Heart left ventricle (tissue), 16 donors: ENCODE results near the gene CDH8. TPM values are rescaled to one million over a fixed set of nuclear protein-coding genes. Genes with fewer than 3 reads are reported as not detected.

Experiments used
- ATAC-seq, 4 donors: fragments of 200-7000 bp; cut with Tn5 transposase; one replicate each; pipeline ENCODE4 v1.9.1; 2020 to 2022; ENCODE audit warnings: moderate library complexity in 4 of 4, mild to moderate bottlenecking in 3 of 4, moderate number of reproducible peaks in 1 of 4
- DNase-seq, 5 donors: peaks; one replicate each; pipeline ENCODE4 v3.0.0-alpha.2; 2020
- H3K27ac ChIP-seq, 12 donors: fragments of 200-600 bp; sonication (generic) in 4 of 12; one replicate each; pipeline versions ENCODE4 v1.5.0 to v1.8.0; 2016 to 2022; ENCODE audit warnings: mild to moderate bottlenecking in 2 of 12
- H3K27me3 ChIP-seq, 9 donors: fragments of 200-600 bp; sonication (generic) in 2 of 9; one replicate each; pipeline versions ENCODE4 v1.5.1 to v1.8.0; 2016 to 2022; ENCODE audit warnings: mild to moderate bottlenecking in 3 of 9
- H3K36me3 ChIP-seq, 9 donors: fragments of 200-600 bp; sonication (generic) in 2 of 9; one replicate each; pipeline versions ENCODE4 v1.5.0 to v1.8.0; 2018 to 2022; ENCODE audit warnings: mild to moderate bottlenecking in 2 of 9
- H3K4me1 ChIP-seq, 12 donors: fragments of 200-600 bp; sonication (generic) in 4 of 12; one replicate each; pipeline versions ENCODE4 v1.5.0 to v1.8.0; 2016 to 2022; ENCODE audit warnings: mild to moderate bottlenecking in 3 of 12
- H3K4me3 ChIP-seq, 12 donors: fragments of 200-600 bp; sonication (generic) in 4 of 12; one replicate each; pipeline versions ENCODE4 v1.5.0 to v1.8.0; 2017 to 2022; ENCODE audit warnings: mild to moderate bottlenecking in 9 of 12, moderate library complexity in 4 of 12
- H3K9me3 ChIP-seq, 12 donors: fragments of 200-600 bp; sonication (generic) in 4 of 12; one replicate each; pipeline versions ENCODE4 v1.5.0 to v1.8.0; 2016 to 2022; ENCODE audit warnings: mild to moderate bottlenecking in 1 of 12
- POLR2A ChIP-seq, 2 donors: fragments of 450-650 bp; IDR thresholded peaks; one replicate each; pipeline ENCODE4 v1.6.1; 2017; ENCODE audit warnings: antibody characterized with exemption in 2 of 2, mild to moderate bottlenecking in 2 of 2, moderate library complexity in 2 of 2
- WGBS, 4 donors: extraction: QIAGEN DNeasy Blood & Tissue Kit in 2 of 4; methylation state at CpG; one replicate each; pipeline versions ENCODE4 v1.1.5 to v1.1.7; 2013 to 2018; 5-methylcytosine and 5-hydroxymethylcytosine counted together
- intact Hi-C, 10 donors: fragments of 100-400 bp; cut with DNase I; formaldehyde crosslinking; loops; one replicate each; pipeline versions ENCODE4 v1.11.1 to v1.14.2; 2022
- polyA plus RNA-seq, 2 donors: library from polyadenylated mRNA; stranded (reverse); fragments of 200-250 nt; gene quantifications; one replicate each; pipeline ENCODE4 v1.2.3, GENCODE V29; 2013
- total RNA-seq, 9 donors: library from RNA; depleted of rRNA in 2 of 9; stranded (reverse); fragments of >200 nt in 2 of 9; fragmentation: NEBNext Ultra II Directional in 3 of 9; extraction: Animal tissue kit (Norgen Biotek cat#: 25700) in 3 of 9; gene quantifications; one replicate each; pipeline versions ENCODE4 v1.1.0 to v1.2.4, GENCODE V29; 2016 to 2023
- TF ChIP-seq, protein P1 (sequence below), 12 donors: fragments of 200-600 bp; sonication (generic) in 4 of 12; IDR thresholded peaks; one replicate each; pipeline versions ENCODE4 v1.5.0 to v1.8.0; 2018 to 2022; ENCODE audit warnings: antibody characterized with exemption in 12 of 12, mild to moderate bottlenecking in 5 of 12
- donor health status: ischemic (EF 13 %, LVEDD 7.1; RV severe dilation, severe dysfunction).
- donor health status: healthy with polysubstance abuse.
- donor health status: DM: no; HTN: yes; CAD: no.
- donor health status: DM: no; HTN: no; CAD: no.
- donor health status: ischemic (EF 25% LVEDD 6.9; RV normal size, moderate dysfunction).
- donor health status: ischemic (EF 25% LVEDD 5.7; RV mildly dilated, moderate dysfunction).
- donor health status: healthy.
- donor health status: DM: yes; HTN: yes; CAD: no.
- donor health status: ischemic (EF 35%, LVEDD 5.7; RV mildly dilated, moderate dysfunction).
- donor health status: nonischemic (EF 11% LVEDD 7.7; RV severe dilation, severe dysfunction).
- donor health status: DM: yes; HTN: yes; CAD: no.
- donor health status: PGD.
- donor health status: ischemic (EF 29% LVEDD 5.4; RV normal size, mild dysfunction).
- donor health status: nonischemic (EF 23%, LVEDD 6.1; RV moderate dilation, normal function).

Gene CDH8
- total and polyA plus RNA-seq, 11 donors: 0.01 to 1.3 (median 0.37) TPM; not detected in 4

- intact Hi-C loops: no loop called here
- no peaks in the 10 kb centered on the region for H3K27me3 ChIP-seq
- no peak overlapping the region for H3K4me3 ChIP-seq
- H3K27ac ChIP-seq: no peak overlapping the region
- no peak for TF ChIP-seq POLR2A (IDR thresholded peaks at IDR 0.05)
- TF ChIP-seq, protein P1, sequence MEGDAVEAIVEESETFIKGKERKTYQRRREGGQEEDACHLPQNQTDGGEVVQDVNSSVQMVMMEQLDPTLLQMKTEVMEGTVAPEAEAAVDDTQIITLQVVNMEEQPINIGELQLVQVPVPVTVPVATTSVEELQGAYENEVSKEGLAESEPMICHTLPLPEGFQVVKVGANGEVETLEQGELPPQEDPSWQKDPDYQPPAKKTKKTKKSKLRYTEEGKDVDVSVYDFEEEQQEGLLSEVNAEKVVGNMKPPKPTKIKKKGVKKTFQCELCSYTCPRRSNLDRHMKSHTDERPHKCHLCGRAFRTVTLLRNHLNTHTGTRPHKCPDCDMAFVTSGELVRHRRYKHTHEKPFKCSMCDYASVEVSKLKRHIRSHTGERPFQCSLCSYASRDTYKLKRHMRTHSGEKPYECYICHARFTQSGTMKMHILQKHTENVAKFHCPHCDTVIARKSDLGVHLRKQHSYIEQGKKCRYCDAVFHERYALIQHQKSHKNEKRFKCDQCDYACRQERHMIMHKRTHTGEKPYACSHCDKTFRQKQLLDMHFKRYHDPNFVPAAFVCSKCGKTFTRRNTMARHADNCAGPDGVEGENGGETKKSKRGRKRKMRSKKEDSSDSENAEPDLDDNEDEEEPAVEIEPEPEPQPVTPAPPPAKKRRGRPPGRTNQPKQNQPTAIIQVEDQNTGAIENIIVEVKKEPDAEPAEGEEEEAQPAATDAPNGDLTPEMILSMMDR (IDR thresholded peaks at IDR 0.05): no peak
- no peaks in the 10 kb centered on the region for H3K4me1 ChIP-seq
- peaks cover 0 to 15% (median 0%) of the 10 kb centered on the region in 12 donors for H3K9me3 ChIP-seq
- DNase-seq (no peak), ATAC-seq (no peak)
- WGBS, 4 donors: 81 to 89% (median 84%) methylated on average over 2 of the region's 2 CpGs
- no peaks in the 10 kb centered on the region for H3K36me3 ChIP-seq
Measured at GRCh38 chr16:61842666-61843065, 193.6 kb downstream of the CDH8 start.

GRCh38 chr16:61836804-61837393, 199.3 kb downstream of the CDH8 start:
- intact Hi-C loops: no loop called here
- TF ChIP-seq, protein P1 (IDR thresholded peaks at IDR 0.05): no peak
- no peak for ATAC-seq
- no peaks in the 10 kb centered on the region for H3K36me3 ChIP-seq
- DNase-seq: no peak
- no peaks in the 10 kb centered on the region for H3K9me3 ChIP-seq
- no peak overlapping the region for H3K27ac ChIP-seq
- no peak overlapping the region for H3K4me3 ChIP-seq
- H3K4me1 ChIP-seq: no peaks in the 10 kb centered on the region
- H3K27me3 ChIP-seq: no peaks in the 10 kb centered on the region
- 46 to 58% (median 56%) methylated on average over 3 of the region's 3 CpGs for WGBS, 4 donors

DNA sequence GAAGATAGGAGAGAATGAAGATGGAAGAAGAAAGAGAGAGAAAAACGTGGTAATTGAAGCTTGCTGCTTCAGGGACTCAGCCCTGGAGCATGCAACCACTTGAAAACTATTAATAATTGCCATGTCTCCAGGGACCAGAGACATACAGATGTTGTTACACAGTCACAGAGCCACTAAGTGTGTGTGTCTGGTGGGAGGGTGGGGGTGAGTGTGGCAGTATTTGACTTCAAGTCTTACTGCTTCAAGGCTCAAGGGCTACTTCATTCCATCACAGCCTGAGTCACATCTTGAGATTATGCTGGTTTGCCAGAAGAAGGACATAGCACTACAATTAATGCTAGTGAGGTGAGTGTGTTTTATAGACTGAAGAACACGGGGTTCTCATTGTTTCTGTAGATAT, 202.2 kb downstream of the CDH8 start:
- Histone ChIP-seq H3K4me1 (no peaks in the 10 kb centered on the region), H3K36me3 (no peaks in the 10 kb centered on the region), H3K27ac (no peak overlapping the region), H3K27me3 (no peaks in the 10 kb centered on the region), H3K4me3 (no peak overlapping the region), H3K9me3 (no peaks in the 10 kb centered on the region)
- intact Hi-C loops: no loop called here
- DNase-seq (no peak), ATAC-seq (no peak)
- WGBS, 4 donors: 48 to 68% (median 58%) methylated on average over 2 of the region's 2 CpGs
- no peak for TF ChIP-seq POLR2A (IDR thresholded peaks at IDR 0.05)
- TF ChIP-seq, protein P1 (IDR thresholded peaks at IDR 0.05): no peak

DNA sequence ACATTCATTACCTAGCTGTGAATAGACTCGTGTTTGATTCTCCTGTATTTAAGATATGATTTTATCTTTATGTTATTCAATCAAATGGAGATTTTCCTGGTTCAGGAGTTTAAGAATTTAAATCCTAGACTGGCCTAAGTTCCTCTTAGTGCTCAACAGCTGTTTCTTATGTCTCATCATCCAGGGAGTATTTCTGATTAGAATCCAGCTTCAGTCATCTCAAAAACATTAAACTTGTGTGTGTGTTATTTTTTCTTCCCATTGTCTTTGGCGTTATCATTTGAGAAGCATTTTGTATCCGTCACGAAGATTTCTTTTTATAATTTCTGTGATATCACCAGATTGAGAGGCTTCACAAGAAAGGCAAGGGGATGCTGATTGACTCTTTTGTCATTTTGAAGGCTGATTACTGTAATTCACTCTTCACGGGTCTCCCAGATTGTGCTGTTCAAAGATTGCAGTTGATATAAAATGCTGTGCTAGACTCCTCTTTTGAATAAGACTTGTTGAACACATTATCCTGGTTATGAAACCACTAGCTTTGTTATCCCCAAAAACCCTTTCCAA, 204.8 kb downstream of the CDH8 start:
- Histone ChIP-seq H3K27me3 (no peaks in the 10 kb centered on the region), H3K4me1 (no peaks in the 10 kb centered on the region), H3K27ac (no peak overlapping the region), H3K9me3 (no peaks in the 10 kb centered on the region), H3K4me3 (no peak overlapping the region), H3K36me3 (no peaks in the 10 kb centered on the region)
- DNase-seq: no peak
- intact Hi-C loops: no loop called here
- no peak for ATAC-seq
- WGBS, 4 donors: 58 to 71% (median 62%) methylated on average over 5 of the region's 5 CpGs
- TF ChIP-seq POLR2A (IDR thresholded peaks at IDR 0.05): no peak
- TF ChIP-seq, protein P1 (IDR thresholded peaks at IDR 0.05): no peak
